Transverse colon (tissue), 3 donors: ENCODE measurements around the gene CD79B.
"Not testable (repeated sequence)": the region's sequence is repeated elsewhere in the genome, so short reads cannot be mapped to it uniquely, and the experiment has no call there.

ENCODE experiments used
- EP300 ChIP-seq: sonication (generic); formaldehyde crosslinking; IDR thresholded peaks from one replicate; pipeline ENCODE4 v1.6.1; 2017; ENCODE audit warnings: antibody characterized with exemption, low read depth
- POLR2A ChIP-seq: fragments of 450-650 bp; IDR thresholded peaks from one replicate; pipeline ENCODE4 v1.6.1; 2016; ENCODE audit warnings: antibody characterized with exemption, mild to moderate bottlenecking, moderate library complexity
- TF ChIP-seq, protein P1 (sequence below), 5 experiments: fragments of 200-600 bp in 3 of 5; fragments of 450-650 bp in 2 of 5; sonication (generic) in 3 of 5; IDR thresholded peaks; 1 replicate in 2 of 5; 2 replicates in 3 of 5; pipeline ENCODE4 v1.5.1; 2016 to 2017; ENCODE audit warnings: antibody characterized with exemption in 5 of 5, inconsistent platforms in 3 of 5, mild to moderate bottlenecking in 2 of 5, moderate library complexity in 1 of 5

DNA sequence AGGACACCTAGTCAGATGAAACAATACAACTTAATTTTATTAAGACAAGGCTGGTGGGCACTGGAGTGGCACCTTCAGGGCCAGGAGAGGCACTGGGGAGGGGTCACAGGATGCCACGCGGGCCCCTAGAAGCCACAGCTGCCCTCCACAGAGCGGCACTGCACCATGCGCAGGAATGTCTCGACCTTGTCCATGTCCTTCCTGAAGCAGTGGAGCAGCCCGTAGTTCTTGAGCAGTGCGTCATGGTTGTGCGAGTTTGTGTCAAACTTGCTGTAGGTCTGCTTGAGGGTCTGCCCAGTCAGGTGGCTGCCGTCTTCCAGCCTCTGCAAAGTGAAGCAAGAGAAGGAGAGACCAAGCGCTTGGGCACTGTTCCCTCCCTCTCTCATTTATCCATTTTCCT is 22.5 kb downstream of the CD79B start:
- TF ChIP-seq, protein P1, sequence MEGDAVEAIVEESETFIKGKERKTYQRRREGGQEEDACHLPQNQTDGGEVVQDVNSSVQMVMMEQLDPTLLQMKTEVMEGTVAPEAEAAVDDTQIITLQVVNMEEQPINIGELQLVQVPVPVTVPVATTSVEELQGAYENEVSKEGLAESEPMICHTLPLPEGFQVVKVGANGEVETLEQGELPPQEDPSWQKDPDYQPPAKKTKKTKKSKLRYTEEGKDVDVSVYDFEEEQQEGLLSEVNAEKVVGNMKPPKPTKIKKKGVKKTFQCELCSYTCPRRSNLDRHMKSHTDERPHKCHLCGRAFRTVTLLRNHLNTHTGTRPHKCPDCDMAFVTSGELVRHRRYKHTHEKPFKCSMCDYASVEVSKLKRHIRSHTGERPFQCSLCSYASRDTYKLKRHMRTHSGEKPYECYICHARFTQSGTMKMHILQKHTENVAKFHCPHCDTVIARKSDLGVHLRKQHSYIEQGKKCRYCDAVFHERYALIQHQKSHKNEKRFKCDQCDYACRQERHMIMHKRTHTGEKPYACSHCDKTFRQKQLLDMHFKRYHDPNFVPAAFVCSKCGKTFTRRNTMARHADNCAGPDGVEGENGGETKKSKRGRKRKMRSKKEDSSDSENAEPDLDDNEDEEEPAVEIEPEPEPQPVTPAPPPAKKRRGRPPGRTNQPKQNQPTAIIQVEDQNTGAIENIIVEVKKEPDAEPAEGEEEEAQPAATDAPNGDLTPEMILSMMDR (IDR thresholded peaks at IDR 0.05): not testable (repeated sequence)
- not testable (repeated sequence) for TF ChIP-seq EP300, POLR2A
